Measurements from ENCODE around the gene TOR4A. TPM values are rescaled to one million over a fixed set of nuclear protein-coding genes. Genes with fewer than 3 reads are reported as not detected.

Gene TOR4A
- total RNA-seq, 2 experiments from 2014 or later = 11.7 to 22.3 TPM

GRCh38 chr9:137254624-137255447 is 22.7 kb upstream of the TOR4A start, which contains the start of gene NELFB:
NELFB (plus strand) TSS chr9:137255327.
- peak within 1 kb of the TSS; percentile 76 for H2AFZ ChIP-seq (ENCODE audit: low read length)

GRCh38 chr9:137255448-137256114 is 21.9 kb upstream of the TOR4A start:
- CTCF ChIA-PET (ENCODE audit: unreplicated experiment) = no interaction called here
- POLR2A ChIA-PET = interaction anchor here (0.9 to 4.4 kb wide), 3 partner anchors 14 to 126 kb away, joined by 3 to 26 read pairs (median 3); partner anchors contain the start of gene TUBB4B
- H3K4me1 ChIP-seq (ENCODE audit: insufficient read depth, low read length, poor library complexity, severe bottlenecking) = peaks cover 53% of the 10 kb centered on the region
- H3K79me2 ChIP-seq (ENCODE audit: insufficient read depth, low read depth, low read length) = peaks cover 24% of the 10 kb centered on the region
- peak overlapping the region; percentile 93 for H3K4me2 ChIP-seq (ENCODE audit: low read length)
- H3K4me3 ChIP-seq (ENCODE audit: low read depth, low read length, poor library complexity, severe bottlenecking) = peak overlapping the region; percentile 98
- intact Hi-C loops (cut with micrococcal nuclease; ENCODE audit: unreplicated experiment) = loop anchor here (1.0 kb wide), 1 partner anchor 14 kb away; the partner anchor contains the start of gene TUBB4B
- peaks cover 5% of the 10 kb centered on the region; the same call in 1 of the 2 replicates for H4K20me1 ChIP-seq (ENCODE audit: insufficient read depth, low read length)
- peak overlapping the region; percentile 62 for H3K27ac ChIP-seq (ENCODE audit: low read depth, low read length, poor library complexity, severe bottlenecking)
- H3K9me3 ChIP-seq (ENCODE audit: low read length) = no peaks in the 10 kb centered on the region
- BruUV-seq (replicated peaks) = no TSS peak
- DNase-seq (ENCODE audit: low spot score) = peak; percentile 42
- peak overlapping the region; percentile 32; the same call in 1 of the 2 replicates for H2AFZ ChIP-seq (ENCODE audit: low read length)
- peaks cover 39% of the 10 kb centered on the region for H3K36me3 ChIP-seq (ENCODE audit: insufficient read depth, low read length)
- H3K9me2 ChIP-seq (ENCODE audit: insufficient read depth, low read length) = no peaks in the 10 kb centered on the region
- no peak for TF ChIP-seq CTCF (conservative IDR thresholded peaks at IDR 0.05; ENCODE audit: low read length)
- TF ChIP-seq EZH2phosphoT487 (IDR thresholded peaks at IDR 0.05; ENCODE audit: borderline replicate concordance, low read depth, low read length) = no peak

More at GRCh38 chr9:137254624-137255447, 22.7 kb upstream of the TOR4A start, which contains the start of gene NELFB:
- no peaks in the 10 kb centered on the region for H3K9me2 ChIP-seq (ENCODE audit: insufficient read depth, low read length)
- H3K4me3 ChIP-seq (ENCODE audit: low read depth, low read length, poor library complexity, severe bottlenecking) = peak within 1 kb of the TSS; percentile 98
- ChIA-PET POLR2A (interaction anchor here (0.7 to 4.4 kb wide), 8 partner anchors 12 to 125 kb away, joined by 3 to 26 read pairs (median 6); partner anchors contain the start of gene TUBB4B), CTCF (ENCODE audit: unreplicated experiment) (interaction anchor here (0.6 kb wide), 1 partner anchor 191 kb away, joined by 3 read pairs; no protein-coding TSS in a partner anchor)
- peaks cover 24% of the 10 kb centered on the region for H3K79me2 ChIP-seq (ENCODE audit: insufficient read depth, low read depth, low read length)
- H3K27ac ChIP-seq (ENCODE audit: low read depth, low read length, poor library complexity, severe bottlenecking) = peak within 1 kb of the TSS; percentile 62
- TF ChIP-seq EZH2phosphoT487 (IDR thresholded peaks at IDR 0.05; ENCODE audit: borderline replicate concordance, low read depth, low read length) (no peak), CTCF (conservative IDR thresholded peaks at IDR 0.05; ENCODE audit: low read length) (no peak)
- peaks cover 5% of the 10 kb centered on the region; the same call in 1 of the 2 replicates for H4K20me1 ChIP-seq (ENCODE audit: insufficient read depth, low read length)
- peak within 1 kb of the TSS; percentile 94 for H3K4me2 ChIP-seq (ENCODE audit: low read length)
- peaks cover 36% of the 10 kb centered on the region for H3K36me3 ChIP-seq (ENCODE audit: insufficient read depth, low read length)
- H3K4me1 ChIP-seq (ENCODE audit: insufficient read depth, low read length, poor library complexity, severe bottlenecking) = peaks cover 53% of the 10 kb centered on the region
- intact Hi-C loops (cut with micrococcal nuclease; ENCODE audit: unreplicated experiment) = loop anchor here (1.0 kb wide), 1 partner anchor 14 kb away; the partner anchor contains the start of gene TUBB4B
- peak; percentile 92 for DNase-seq (ENCODE audit: low spot score)
- BruUV-seq (replicated peaks) = no TSS peak
- no peaks in the 10 kb centered on the region for H3K9me3 ChIP-seq (ENCODE audit: low read length)
